Osteoblast (primary cell): ENCODE results near the gene EFL1. TPM values are rescaled to one million over a fixed set of nuclear protein-coding genes. Genes with fewer than 3 reads are reported as not detected.

Experiments
- DNase-seq: peaks from one replicate; pipeline ENCODE4 v3.0.0; 2011; ENCODE audit warnings: low spot score, mixed read lengths; ENCODE audit not compliant: insufficient read length; ENCODE audit errors: missing footprints
- H2AFZ ChIP-seq: 2 replicates; pipeline ENCODE4 v1.6.0; 2011; ENCODE audit warnings: mild to moderate bottlenecking, low read length
- H3K27ac ChIP-seq: 2 replicates; pipeline ENCODE4 v1.5.1; 2011; ENCODE audit warnings: mild to moderate bottlenecking, low read depth, low read length, moderate library complexity
- H3K27me3 ChIP-seq: 2 replicates; pipeline ENCODE4 v1.6.0; 2012; ENCODE audit warnings: mild to moderate bottlenecking, control low read depth, inconsistent platforms, low read length, moderate library complexity; ENCODE audit not compliant: insufficient read depth
- H3K36me3 ChIP-seq: 2 replicates; pipeline ENCODE4 v1.5.1; 2011; ENCODE audit warnings: mild to moderate bottlenecking, low read length, control low read depth, moderate library complexity; ENCODE audit not compliant: insufficient read depth
- H3K4me1 ChIP-seq: 2 replicates; pipeline ENCODE4 v1.5.1; 2011; ENCODE audit warnings: mild to moderate bottlenecking, low read length, control low read depth, moderate library complexity; ENCODE audit not compliant: insufficient read depth
- H3K4me2 ChIP-seq: 2 replicates; pipeline ENCODE4 v1.6.0; 2011; ENCODE audit warnings: mild to moderate bottlenecking, low read length; ENCODE audit not compliant: insufficient read depth
- H3K4me3 ChIP-seq: fragments of 200-600 bp; sonication (generic); 3 replicates; pipeline ENCODE4 v1.5.1; 2012; ENCODE audit warnings: mild to moderate bottlenecking, low read length, inconsistent platforms; ENCODE audit not compliant: insufficient read depth
- H3K79me2 ChIP-seq: 2 replicates; pipeline ENCODE4 v1.6.0; 2012; ENCODE audit warnings: mild to moderate bottlenecking, low read length, control low read depth, inconsistent platforms; ENCODE audit not compliant: insufficient read depth
- H3K9me3 ChIP-seq: 2 replicates; pipeline ENCODE4 v1.5.1; 2011; ENCODE audit warnings: low read depth, low read length, control low read depth
- H4K20me1 ChIP-seq: 2 replicates; pipeline ENCODE4 v1.6.0; 2012; ENCODE audit warnings: mild to moderate bottlenecking, low read length, control low read depth; ENCODE audit not compliant: insufficient read depth
- total RNA-seq: library from RNA; depleted of rRNA; stranded (reverse); fragments of >200 nt; gene quantifications from 2 replicates; pipeline ENCODE4 v1.2.3, GENCODE V29; 2012
- TF ChIP-seq, protein P1 (sequence below): IDR thresholded peaks from 2 replicates; pipeline ENCODE4 v1.5.1; 2011; ENCODE audit warnings: mild to moderate bottlenecking, low read depth, low read length, moderate library complexity; ENCODE audit errors: extremely low read depth

Gene EFL1
- total RNA-seq, 1 donor: 32.9 TPM

DNA sequence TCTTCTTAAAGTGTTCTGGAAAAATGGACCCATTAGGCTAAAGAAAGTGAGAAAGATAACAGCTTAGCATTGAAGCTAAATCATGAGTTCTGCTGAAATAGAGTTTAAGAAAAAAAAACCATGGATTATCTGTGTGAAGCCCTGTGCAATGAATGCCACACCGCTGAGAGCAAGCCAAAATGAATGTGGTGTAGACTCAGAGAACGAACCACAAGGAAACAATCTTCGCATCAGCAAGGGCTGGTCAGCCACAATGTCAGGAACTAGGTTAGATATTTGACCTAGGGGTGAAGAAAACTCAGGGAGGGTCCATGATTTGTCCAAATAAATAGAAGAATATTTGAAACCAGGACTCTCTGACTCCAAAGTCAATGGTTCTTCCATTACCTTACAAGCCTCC, 125.3 kb downstream of the EFL1 start:
- Histone ChIP-seq H3K79me2 (no peaks in the 10 kb centered on the region), H3K4me2 (peak overlapping the region; percentile 8), H3K4me1 (peaks cover 54% of the 10 kb centered on the region), H2AFZ (no peak overlapping the region), H3K27me3 (no peaks in the 10 kb centered on the region), H3K4me3 (no peak overlapping the region), H3K9me3 (no peaks in the 10 kb centered on the region), H3K27ac (peak overlapping the region; percentile 86), H4K20me1 (no peaks in the 10 kb centered on the region), H3K36me3 (peaks cover 4% of the 10 kb centered on the region)
- DNase-seq: no peak
- TF ChIP-seq, protein P1, sequence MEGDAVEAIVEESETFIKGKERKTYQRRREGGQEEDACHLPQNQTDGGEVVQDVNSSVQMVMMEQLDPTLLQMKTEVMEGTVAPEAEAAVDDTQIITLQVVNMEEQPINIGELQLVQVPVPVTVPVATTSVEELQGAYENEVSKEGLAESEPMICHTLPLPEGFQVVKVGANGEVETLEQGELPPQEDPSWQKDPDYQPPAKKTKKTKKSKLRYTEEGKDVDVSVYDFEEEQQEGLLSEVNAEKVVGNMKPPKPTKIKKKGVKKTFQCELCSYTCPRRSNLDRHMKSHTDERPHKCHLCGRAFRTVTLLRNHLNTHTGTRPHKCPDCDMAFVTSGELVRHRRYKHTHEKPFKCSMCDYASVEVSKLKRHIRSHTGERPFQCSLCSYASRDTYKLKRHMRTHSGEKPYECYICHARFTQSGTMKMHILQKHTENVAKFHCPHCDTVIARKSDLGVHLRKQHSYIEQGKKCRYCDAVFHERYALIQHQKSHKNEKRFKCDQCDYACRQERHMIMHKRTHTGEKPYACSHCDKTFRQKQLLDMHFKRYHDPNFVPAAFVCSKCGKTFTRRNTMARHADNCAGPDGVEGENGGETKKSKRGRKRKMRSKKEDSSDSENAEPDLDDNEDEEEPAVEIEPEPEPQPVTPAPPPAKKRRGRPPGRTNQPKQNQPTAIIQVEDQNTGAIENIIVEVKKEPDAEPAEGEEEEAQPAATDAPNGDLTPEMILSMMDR: no peak

DNA sequence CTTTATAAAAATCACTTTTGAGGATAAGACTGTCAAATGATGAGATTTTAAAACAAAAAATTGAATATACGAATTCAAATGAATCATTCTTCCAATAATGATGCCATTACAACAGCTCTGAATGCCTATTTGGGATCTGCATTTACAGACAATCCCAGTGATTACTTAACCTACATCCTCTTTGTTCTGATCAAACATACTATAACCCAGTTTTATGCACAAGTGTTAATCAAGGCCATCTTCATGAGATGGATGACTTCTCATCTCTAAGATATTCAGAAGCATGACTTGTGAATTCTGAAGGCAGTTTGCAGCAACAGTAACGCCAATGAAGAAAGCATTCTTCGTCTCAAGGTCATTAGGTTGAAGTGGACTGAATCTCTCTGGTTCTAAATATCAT, 126.4 kb downstream of the EFL1 start:
- TF ChIP-seq, protein P1: no peak
- peaks cover 4% of the 10 kb centered on the region for H3K36me3 ChIP-seq
- H3K79me2 ChIP-seq: no peaks in the 10 kb centered on the region
- H4K20me1 ChIP-seq: no peaks in the 10 kb centered on the region
- peak overlapping the region; percentile 86 for H3K27ac ChIP-seq
- no peaks in the 10 kb centered on the region for H3K9me3 ChIP-seq
- H3K27me3 ChIP-seq: no peaks in the 10 kb centered on the region
- DNase-seq: no peak
- peak overlapping the region; percentile 8 for H3K4me3 ChIP-seq
- peak overlapping the region; percentile 47 for H3K4me2 ChIP-seq
- H3K4me1 ChIP-seq: peaks cover 61% of the 10 kb centered on the region
- peak overlapping the region; percentile 28 for H2AFZ ChIP-seq

DNA sequence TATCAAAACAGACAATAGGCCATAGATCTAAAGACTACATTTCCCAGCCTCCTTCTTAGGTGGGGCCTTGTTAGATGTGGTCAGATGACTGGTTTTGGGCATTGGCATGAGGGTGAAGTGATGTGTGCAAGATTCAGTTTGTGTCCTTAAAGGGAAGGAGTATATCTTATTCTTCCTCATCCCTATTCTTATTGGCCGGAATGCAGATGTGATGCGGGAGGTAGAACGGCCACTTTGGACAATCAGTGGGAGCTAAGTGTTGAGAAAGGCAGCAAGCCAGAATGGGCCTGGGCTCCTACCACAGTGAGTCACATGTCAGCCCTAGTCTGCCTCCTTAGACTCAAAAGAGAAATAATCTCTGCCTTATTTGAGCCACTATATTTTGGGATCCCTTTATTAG, 126.9 kb downstream of the EFL1 start:
- H3K36me3 ChIP-seq: peaks cover 4% of the 10 kb centered on the region
- peak overlapping the region; percentile 39 for H2AFZ ChIP-seq
- H3K27me3 ChIP-seq: no peaks in the 10 kb centered on the region
- H3K9me3 ChIP-seq: no peaks in the 10 kb centered on the region
- DNase-seq: no peak
- no peaks in the 10 kb centered on the region for H3K79me2 ChIP-seq
- H3K4me1 ChIP-seq: peaks cover 64% of the 10 kb centered on the region
- H4K20me1 ChIP-seq: no peaks in the 10 kb centered on the region
- H3K27ac ChIP-seq: peak overlapping the region; percentile 86
- peak overlapping the region; percentile 47 for H3K4me2 ChIP-seq
- TF ChIP-seq, protein P1: no peak
- no peak overlapping the region for H3K4me3 ChIP-seq

DNA sequence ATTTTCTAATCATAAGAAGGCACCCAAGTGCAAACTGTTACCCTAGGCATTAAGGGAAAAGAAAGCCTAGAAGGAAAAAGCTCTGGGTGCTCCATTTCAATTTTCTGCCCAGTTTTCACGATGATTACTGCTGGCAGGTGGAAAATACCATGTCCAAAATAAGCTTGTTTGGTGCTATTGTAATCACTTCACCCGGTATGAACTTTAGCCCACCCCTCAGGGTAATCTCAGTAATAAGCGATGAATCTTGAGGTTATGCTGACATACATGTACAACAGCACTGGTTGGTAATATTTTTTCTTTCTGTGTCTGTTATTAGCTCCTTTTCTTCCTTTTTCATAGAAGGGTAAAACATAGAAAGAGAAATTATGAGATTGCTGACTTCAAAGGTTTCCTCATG, 128.1 kb downstream of the EFL1 start:
- Histone ChIP-seq H3K79me2 (no peaks in the 10 kb centered on the region), H3K36me3 (peaks cover 4% of the 10 kb centered on the region), H2AFZ (no peak overlapping the region), H3K27ac (peak overlapping the region; percentile 40), H3K4me3 (no peak overlapping the region), H3K4me1 (peaks cover 68% of the 10 kb centered on the region), H3K4me2 (no peak overlapping the region), H3K27me3 (no peaks in the 10 kb centered on the region), H3K9me3 (no peaks in the 10 kb centered on the region), H4K20me1 (no peaks in the 10 kb centered on the region)
- TF ChIP-seq, protein P1: no peak
- no peak for DNase-seq
